ENCODE results near the gene PAEP. TPM values are rescaled to one million over a fixed set of nuclear protein-coding genes. Genes with fewer than 3 reads are reported as not detected.
"Not testable (repeated sequence)": the region's sequence is repeated elsewhere in the genome, so short reads cannot be mapped to it uniquely, and the experiment has no call there.

The PAEP gene
- not detected for total RNA-seq
- not detected for polyA plus RNA-seq
- total RNA-seq = 0 reads per million in 6 experiments

GRCh38 chr9:135561391-135562234 lies at the start of gene PAEP:
Gene PAEP, plus strand, starts transcription at chr9:135561756.
- H3K9me3 Mint-ChIP-seq = peaks cover 0 to 2% (median 0%) of the 10 kb centered on the region in 9 donors
- no peak within 1 kb of the TSS for H3K27ac Mint-ChIP-seq
- no peak for ATAC-seq
- DNase-seq = no peak
- peaks cover 6 to 59% (median 20%) of the 10 kb centered on the region in 5 donors for H3K27me3 Mint-ChIP-seq
- H3K36me3 Mint-ChIP-seq = no peaks in the 10 kb centered on the region
- no peaks in the 10 kb centered on the region for H3K4me1 Mint-ChIP-seq
- POLR2A ChIA-PET = no interaction called here
- H3K4me3 Mint-ChIP-seq = no peak within 1 kb of the TSS

- H3K4me3 Mint-ChIP-seq = no peak overlapping the region
- H3K9me3 Mint-ChIP-seq = peaks cover 1 to 25% (median 12%) of the 10 kb centered on the region in 9 donors
- H3K27ac Mint-ChIP-seq = peak overlapping the region in 1 of 10 donors; percentile 2
- ATAC-seq = no peak
- H3K27me3 Mint-ChIP-seq = peaks cover 0 to 5% (median 0%) of the 10 kb centered on the region in 5 donors
- peaks cover 0 to 3% (median under 1%) of the 10 kb centered on the region in 4 donors for H3K4me1 Mint-ChIP-seq
- no peak for DNase-seq
- H3K36me3 Mint-ChIP-seq = peaks cover 0 to 10% (median under 1%) of the 10 kb centered on the region in 3 donors
- POLR2A ChIA-PET = no interaction called here
Measured at GRCh38 chr9:135512241-135512603, 49.3 kb upstream of the PAEP start.

- no peak for DNase-seq
- Mint-ChIP-seq H3K9me3 (peaks cover 1 to 23% (median 12%) of the 10 kb centered on the region in 9 donors), H3K36me3 (peaks cover 0 to 10% (median 0%) of the 10 kb centered on the region in 3 donors), H3K27ac (no peak overlapping the region), H3K4me1 (peaks cover 0 to 3% (median under 1%) of the 10 kb centered on the region in 4 donors), H3K4me3 (no peak overlapping the region), H3K27me3 (peaks cover 0 to 5% (median 4%) of the 10 kb centered on the region in 5 donors)
- ATAC-seq = no peak
- POLR2A ChIA-PET = no interaction called here
Measured at GRCh38 chr9:135512904-135513303, 48.7 kb upstream of the PAEP start.

- Mint-ChIP-seq H3K36me3 (peaks cover 0 to 10% (median 0%) of the 10 kb centered on the region in 3 donors), H3K27me3 (peaks cover 0 to 8% (median 4%) of the 10 kb centered on the region in 5 donors), H3K27ac (no peak overlapping the region), H3K9me3 (peaks cover 1 to 18% (median 10%) of the 10 kb centered on the region in 9 donors), H3K4me3 (no peak overlapping the region), H3K4me1 (peaks cover 0 to 3% (median under 1%) of the 10 kb centered on the region in 4 donors)
- DNase-seq (peak in 1 of 10 donors; percentile 11), ATAC-seq (no peak)
- POLR2A ChIA-PET = no interaction called here
Measured at GRCh38 chr9:135513351-135513846, 48.2 kb upstream of the PAEP start.

GRCh38 chr9:135513906-135514305 lies 47.6 kb upstream of the PAEP start:
- H3K4me1 Mint-ChIP-seq, H3K27ac Mint-ChIP-seq, POLR2A ChIA-PET, H3K36me3 Mint-ChIP-seq, ATAC-seq, H3K4me3 Mint-ChIP-seq: not testable (repeated sequence)
- peaks cover 0 to 10% (median 4%) of the 10 kb centered on the region in 5 donors for H3K27me3 Mint-ChIP-seq
- H3K9me3 Mint-ChIP-seq = peaks cover 1 to 13% (median 7%) of the 10 kb centered on the region in 9 donors
- DNase-seq = peak in 1 of 10 donors; percentile 7

- no peak overlapping the region for H3K27ac Mint-ChIP-seq
- no peak for ATAC-seq
- peaks cover 0 to 3% (median under 1%) of the 10 kb centered on the region in 4 donors for H3K4me1 Mint-ChIP-seq
- H3K36me3 Mint-ChIP-seq = peaks cover 0 to 1% (median 0%) of the 10 kb centered on the region in 3 donors
- POLR2A ChIA-PET = no interaction called here
- H3K9me3 Mint-ChIP-seq = peaks cover 1 to 7% (median 1%) of the 10 kb centered on the region in 9 donors
- peaks cover 0 to 12% (median 4%) of the 10 kb centered on the region in 5 donors for H3K27me3 Mint-ChIP-seq
- H3K4me3 Mint-ChIP-seq = no peak overlapping the region
- DNase-seq = peak in 1 of 10 donors; percentile 13
Measured at GRCh38 chr9:135514342-135515082, 47.0 kb upstream of the PAEP start.

- H3K9me3 Mint-ChIP-seq = peaks cover 0 to 2% (median 0%) of the 10 kb centered on the region in 9 donors
- no peak for ATAC-seq
- no peak overlapping the region for H3K4me3 Mint-ChIP-seq
- POLR2A ChIA-PET = no interaction called here
- H3K27me3 Mint-ChIP-seq = peaks cover 0 to 13% (median 4%) of the 10 kb centered on the region in 5 donors
- no peak overlapping the region for H3K27ac Mint-ChIP-seq
- H3K36me3 Mint-ChIP-seq = no peaks in the 10 kb centered on the region
- H3K4me1 Mint-ChIP-seq = peaks cover 0 to 3% (median under 1%) of the 10 kb centered on the region in 4 donors
- DNase-seq = peak in 1 of 10 donors; percentile 13
Measured at GRCh38 chr9:135515083-135515951, 46.2 kb upstream of the PAEP start.

GRCh38 chr9:135516132-135516860 lies 45.3 kb upstream of the PAEP start:
- H3K4me1 Mint-ChIP-seq = peaks cover 0 to 3% (median under 1%) of the 10 kb centered on the region in 4 donors
- H3K27ac Mint-ChIP-seq = no peak overlapping the region
- POLR2A ChIA-PET = no interaction called here
- H3K4me3 Mint-ChIP-seq = no peak overlapping the region
- DNase-seq = peak in 1 of 10 donors; percentile 14
- H3K9me3 Mint-ChIP-seq = no peaks in the 10 kb centered on the region
- no peak for ATAC-seq
- peaks cover 0 to 13% (median 8%) of the 10 kb centered on the region in 5 donors for H3K27me3 Mint-ChIP-seq
- H3K36me3 Mint-ChIP-seq = no peaks in the 10 kb centered on the region

GRCh38 chr9:135517407-135517822 lies 44.1 kb upstream of the PAEP start:
- H3K27ac Mint-ChIP-seq = no peak overlapping the region
- POLR2A ChIA-PET = no interaction called here
- ATAC-seq (no peak), DNase-seq (peak in 1 of 10 donors; percentile 2)
- peaks cover 0 to 12% (median 8%) of the 10 kb centered on the region in 5 donors for H3K27me3 Mint-ChIP-seq
- no peaks in the 10 kb centered on the region for H3K36me3 Mint-ChIP-seq
- H3K9me3 Mint-ChIP-seq = no peaks in the 10 kb centered on the region
- H3K4me3 Mint-ChIP-seq = no peak overlapping the region
- peaks cover 0 to 3% (median under 1%) of the 10 kb centered on the region in 4 donors for H3K4me1 Mint-ChIP-seq

- H3K36me3 Mint-ChIP-seq = no peaks in the 10 kb centered on the region
- POLR2A ChIA-PET = no interaction called here
- H3K27ac Mint-ChIP-seq = no peak overlapping the region
- peaks cover 0 to 1% (median 0%) of the 10 kb centered on the region in 4 donors for H3K4me1 Mint-ChIP-seq
- H3K27me3 Mint-ChIP-seq = peaks cover 0 to 16% (median 8%) of the 10 kb centered on the region in 5 donors
- H3K4me3 Mint-ChIP-seq = no peak overlapping the region
- DNase-seq (no peak), ATAC-seq (no peak)
- no peaks in the 10 kb centered on the region for H3K9me3 Mint-ChIP-seq
Measured at GRCh38 chr9:135519179-135519971, 42.2 kb upstream of the PAEP start.
